Activated CD8-positive, alpha-beta memory T cell treated with anti-CD3 and anti-CD28 coated beads, Interleukin-2, amount 50 U/mL, for 24 hours (primary cell): ENCODE measurements around the gene NEK6.

Source experiments
- DNase-seq: peaks from one replicate; pipeline ENCODE4 v3.0.0-alpha.2; 2020; ENCODE audit errors: extremely low read depth

The NEK6 gene

DNA sequence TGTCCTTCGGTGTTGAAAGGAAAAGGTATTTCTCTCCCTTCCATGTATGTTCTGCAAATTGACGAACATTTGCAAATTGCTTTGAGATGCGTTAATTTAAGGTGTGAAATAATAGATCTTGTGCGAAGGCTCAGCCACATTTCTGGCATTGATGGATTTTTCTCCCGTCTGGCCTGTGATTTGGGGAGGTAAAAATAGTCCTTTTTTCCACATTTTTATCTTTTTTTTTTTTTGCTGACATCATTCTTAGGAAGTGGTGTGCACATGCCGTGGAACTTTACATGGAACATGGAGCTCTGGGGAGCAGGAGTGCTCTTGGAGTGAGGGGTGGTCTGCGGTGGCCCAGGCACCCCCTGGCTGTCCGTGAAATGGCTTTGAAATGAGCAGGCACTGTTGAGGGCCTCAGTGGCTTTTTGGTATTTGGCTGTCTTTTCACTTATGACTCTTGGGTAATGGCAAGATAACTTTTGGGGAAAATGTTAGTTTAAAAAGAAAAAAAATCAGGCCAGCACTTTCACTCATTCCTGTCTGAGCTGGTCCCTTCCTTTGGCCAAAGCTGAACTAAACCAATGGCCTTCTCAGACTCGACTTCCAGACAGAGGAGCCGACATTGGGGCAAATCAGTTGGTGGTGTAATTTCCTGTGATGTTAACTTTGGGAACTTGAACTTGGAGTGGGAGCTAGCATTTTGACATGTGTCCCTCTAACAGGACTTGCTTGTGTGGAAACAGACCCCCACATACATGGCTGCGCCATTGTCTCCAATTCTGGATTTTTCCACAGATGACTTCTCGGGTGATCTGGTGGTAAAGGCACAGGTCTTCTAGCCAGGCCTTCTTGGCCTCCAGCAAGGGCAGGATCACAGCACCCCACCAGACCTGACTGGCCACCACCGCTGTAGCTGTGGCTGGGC, 4.2 kb downstream of the NEK6 start:
- no peak for DNase-seq

DNA sequence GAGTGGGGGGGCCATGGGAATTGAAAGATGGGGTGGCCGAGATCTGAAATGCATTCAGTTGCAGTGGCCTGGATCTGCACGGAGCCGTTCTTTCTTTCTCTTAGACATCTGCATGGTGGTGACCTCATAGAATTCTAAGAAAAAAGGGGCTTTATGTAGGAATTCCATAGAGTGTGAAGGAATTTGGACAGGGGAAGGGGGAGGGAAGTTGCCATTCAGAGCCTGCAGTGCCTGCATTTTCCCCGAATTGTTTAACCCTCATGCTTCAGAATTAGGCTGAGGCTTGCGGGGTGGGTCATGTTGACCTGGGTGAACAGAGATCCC, 4.9 kb downstream of the NEK6 start:
- DNase-seq, result no peak

DNA sequence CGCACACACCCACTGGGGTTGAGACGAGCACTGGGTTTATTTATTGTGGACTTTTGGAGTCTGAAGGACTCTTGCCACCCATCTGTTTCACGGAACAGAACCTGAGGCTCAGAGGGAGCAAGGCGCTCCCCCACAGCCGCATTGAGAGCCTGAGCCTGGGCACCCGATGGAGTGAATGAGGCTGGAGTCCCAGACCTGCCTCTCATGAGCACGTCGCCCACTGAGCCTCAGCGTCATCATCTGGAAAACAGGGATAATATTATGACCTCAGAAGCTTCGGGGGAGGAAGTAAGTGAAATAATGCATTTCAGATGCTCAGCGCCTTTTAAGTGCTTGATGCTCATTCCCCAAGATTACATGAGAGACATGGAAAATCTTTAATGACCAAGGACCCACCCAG, 5.5 kb downstream of the NEK6 start:
- no peak for DNase-seq

DNA sequence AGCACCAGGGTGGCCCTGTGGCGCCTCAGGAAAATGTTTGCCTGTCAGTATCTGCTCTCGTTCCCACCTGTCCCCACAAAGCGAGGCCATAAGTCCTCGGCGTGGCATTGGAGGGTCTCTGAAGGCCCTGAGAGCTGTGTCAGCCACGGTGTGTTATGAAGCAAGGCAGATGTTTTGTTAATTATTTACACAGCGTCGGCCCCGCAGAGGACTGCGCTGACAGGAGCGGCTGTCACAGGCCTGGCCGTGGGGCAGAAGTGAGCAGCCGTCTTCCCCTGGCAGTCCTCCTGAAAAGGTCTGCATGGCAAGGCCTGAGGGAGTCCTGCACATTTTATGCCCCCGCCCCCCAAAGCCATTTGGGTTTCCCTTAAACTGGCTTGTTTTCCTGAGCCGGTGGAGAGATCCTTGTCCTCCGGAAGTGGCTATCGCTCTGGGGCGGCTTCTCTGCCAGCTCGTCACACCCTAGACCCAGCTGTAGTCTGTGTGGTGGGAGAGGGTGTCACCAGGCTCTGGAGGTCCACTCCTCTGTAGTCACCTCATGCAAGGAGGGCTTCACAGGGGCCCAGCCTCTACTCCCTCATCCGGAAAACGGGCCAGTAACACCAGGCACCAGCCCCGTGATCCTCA, 6.2 kb downstream of the NEK6 start:
- no peak for DNase-seq

DNA sequence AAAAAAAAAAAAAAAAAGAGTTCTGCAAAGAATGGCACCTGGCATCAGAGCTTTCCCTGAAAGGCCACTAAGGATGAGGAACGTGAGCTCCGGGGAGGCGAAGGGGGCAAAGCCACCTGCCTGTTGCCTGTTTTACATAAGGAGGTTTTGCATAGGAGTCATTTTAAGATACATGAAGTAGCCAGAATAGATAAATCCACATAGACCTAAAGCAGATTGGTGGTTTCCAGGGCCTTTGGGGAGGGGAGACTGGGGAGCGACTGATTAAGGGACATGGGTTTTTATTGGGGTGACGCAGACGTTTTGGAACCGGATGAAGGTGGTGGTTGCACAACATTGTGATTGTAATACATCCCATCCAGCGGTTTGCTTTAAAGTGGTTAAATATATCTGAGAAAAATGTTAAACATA, 7.1 kb downstream of the NEK6 start:
- no peak for DNase-seq

DNA sequence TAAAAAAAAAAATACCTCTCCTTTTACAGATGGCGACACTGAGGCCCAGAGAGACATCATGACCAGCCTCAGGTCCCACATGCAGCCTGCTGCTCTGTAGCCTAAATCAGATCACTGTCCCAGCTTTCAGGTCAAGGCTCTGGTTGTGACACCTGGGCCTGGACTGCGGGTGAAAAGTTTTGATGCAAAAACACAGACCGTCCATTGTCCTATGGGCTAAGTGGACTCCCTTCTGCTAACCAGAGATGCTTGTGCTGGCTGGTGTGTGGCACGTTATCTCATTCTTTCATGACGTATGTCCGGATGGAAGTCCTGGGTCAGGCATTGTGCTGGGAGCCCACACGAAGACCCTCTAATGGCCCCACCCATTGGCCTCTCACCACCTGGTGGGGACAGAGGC, 7.8 kb downstream of the NEK6 start:
- DNase-seq, result no peak

DNA sequence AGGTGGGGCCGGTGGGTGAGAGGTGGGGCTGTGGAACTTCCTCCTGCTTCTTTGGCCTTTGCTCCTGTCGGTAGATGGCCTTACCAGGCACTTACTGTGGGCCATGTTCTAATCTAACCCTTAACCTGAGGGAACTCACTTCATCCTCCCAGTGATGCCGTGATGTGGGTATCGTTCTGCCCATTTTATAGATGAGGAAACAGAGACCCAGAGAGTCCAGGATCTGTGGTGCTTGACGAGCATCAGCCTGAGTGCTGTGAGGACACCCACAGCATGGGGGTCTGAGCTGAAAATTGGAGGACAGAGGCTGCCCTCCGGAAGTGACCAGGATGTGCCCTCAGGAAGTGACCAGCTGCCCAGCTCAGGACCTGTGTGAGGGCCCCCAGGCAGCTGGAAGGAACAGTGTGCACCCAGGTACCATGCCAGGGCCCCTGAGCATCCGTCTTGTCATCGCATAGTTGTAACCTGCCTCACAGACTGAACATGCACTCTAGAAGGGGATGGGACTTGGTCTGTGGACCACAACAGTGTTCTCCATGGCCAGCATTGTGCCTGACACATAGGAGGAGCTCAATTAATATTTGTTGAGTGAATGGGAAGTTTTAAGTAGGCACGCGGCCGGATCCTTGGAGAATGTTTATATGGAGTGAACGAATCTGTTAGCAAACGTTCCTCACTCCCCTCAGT, 8.5 kb downstream of the NEK6 start:
- DNase-seq, result no peak

DNA sequence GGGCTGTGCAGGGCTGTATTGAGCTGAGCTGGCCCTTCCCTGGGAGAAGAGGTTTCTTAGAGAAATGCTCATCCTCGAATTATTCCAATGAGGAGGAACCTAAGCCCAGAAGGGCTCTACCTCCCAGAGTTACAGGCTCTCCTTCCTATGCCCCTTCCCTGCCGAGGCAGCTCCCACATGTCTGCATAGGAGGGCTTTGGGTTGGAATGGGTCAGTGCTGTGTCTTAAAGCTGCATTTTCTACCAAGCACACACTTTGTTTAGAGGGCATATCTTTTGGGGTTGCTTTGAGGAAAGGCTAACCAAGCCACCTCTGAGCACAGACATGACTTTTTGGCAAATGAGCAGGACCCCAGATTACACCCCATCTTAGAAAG, 9.1 kb downstream of the NEK6 start:
- no peak for DNase-seq

DNA sequence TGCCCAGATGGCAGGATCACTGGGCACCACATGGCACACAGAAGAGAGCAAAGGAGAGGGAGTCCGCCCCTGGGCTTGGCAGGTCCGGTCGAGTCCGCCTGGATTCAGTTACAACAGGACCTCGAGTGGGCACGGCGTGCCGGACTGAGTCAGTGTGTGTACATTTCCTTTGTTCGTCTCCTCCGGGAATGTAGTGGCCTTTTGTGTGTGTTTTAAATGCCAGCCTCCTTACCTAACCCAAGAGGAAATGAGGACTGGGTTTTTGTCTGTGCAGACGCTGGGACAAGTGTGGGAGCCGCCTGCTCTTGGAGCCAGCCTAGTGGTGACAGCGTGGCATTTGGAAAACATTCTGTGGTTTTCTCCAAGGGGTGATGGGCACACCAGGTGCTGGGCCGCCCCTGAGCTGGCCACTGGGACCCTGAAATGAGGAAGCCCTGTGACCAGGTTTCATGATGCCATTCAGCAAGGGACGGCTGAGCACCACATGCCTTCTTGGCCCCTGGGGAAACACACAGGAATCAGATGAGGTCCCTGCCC, 9.6 kb downstream of the NEK6 start:
- DNase-seq, result no peak

DNA sequence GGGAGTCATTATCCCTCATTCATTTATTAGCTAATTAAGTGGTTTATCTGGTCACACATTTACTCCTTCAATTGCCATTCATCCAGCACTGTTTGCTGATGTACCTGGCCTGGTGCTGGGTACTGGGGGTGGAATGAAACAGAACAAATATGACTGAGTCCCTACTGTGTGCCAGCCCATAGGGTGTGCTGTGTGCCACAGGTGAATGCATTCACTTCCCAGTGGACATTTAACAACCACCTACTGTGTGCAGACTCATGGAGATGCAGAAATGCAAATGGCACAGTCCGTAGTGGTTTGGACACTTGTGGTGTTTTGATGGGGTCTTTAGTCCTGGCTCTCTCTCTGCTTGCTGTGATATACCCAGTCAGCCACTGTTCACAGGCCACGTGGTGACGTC, 10.5 kb downstream of the NEK6 start:
- DNase-seq, result no peak

DNA sequence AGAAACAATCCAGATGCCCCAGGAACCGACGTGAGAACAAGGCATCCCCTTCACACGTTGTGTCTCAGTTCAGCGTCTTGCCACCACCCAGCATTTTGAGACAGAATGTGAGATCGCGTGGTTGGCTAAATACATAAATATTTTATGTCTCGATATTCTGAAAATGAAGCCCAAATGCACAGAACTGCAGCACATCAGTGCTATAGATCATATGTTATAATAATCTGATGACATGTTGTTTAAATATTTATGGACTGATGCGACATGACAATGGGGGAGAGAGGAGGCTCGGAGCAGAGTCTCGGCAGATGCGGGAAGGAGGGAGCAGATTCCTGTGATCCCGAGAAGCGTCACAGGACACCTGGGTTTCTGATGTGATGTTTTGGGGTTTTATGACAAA, 10.9 kb downstream of the NEK6 start:
- DNase-seq, result no peak

DNA sequence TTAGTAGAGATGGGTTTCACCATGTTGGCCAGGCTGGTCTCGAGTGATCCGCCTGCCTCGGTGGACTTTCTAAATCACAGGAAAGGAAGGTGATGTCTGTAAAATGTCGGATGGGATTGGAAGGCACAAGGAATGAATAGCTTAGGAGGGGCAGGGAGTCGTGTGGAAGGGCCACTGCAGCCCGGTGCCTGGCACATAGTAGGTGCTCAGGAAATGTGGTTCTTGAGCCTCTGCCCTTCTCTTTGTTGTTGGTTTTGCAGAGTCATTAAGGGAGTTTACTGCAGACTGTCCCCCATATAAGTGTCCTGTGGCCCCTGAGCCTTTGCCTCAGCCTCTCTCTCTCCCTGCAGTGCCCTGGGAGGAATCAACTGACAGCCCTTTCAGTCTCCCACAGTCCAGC, 11.8 kb downstream of the NEK6 start:
- no peak for DNase-seq

DNA sequence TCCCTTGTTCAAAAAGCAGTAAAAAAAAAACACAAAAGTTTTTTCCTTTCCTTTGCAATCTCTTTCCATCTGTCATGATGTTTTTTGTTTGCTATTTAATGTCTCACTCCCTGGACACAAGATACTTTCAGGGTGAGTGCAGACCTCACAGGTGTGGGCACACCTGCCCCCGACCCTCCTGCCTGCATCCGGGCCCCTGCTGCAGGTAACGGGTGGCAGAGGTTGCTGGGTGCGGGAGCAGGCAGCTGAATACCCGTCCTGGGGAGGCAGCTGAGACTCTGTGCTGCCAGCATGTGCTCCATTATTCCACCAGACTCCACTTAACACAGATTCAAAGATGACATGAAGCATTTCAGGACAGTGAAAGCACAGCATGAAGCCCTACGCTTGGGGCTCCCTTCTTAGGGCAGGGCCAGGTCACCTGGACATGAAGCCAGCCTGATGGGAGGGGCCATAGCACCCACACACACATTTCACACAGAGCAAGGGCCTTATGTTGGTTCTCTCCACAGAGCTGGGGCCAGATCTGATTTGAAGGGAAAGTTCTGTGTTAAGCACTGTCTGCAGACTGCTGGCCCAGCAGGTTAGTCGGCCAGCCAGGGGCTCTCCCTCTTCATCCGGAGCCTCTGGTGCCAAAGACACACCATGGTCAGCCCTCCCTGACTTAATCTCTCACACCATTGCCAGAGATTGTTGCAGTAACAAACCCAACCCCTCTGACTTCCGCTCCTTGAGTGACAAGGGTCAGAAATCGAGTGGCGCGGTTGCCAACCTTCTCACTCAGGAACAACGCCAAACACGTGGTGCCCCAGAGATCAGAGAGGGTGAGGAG, 13.0 kb downstream of the NEK6 start:
- DNase-seq, result no peak

DNA sequence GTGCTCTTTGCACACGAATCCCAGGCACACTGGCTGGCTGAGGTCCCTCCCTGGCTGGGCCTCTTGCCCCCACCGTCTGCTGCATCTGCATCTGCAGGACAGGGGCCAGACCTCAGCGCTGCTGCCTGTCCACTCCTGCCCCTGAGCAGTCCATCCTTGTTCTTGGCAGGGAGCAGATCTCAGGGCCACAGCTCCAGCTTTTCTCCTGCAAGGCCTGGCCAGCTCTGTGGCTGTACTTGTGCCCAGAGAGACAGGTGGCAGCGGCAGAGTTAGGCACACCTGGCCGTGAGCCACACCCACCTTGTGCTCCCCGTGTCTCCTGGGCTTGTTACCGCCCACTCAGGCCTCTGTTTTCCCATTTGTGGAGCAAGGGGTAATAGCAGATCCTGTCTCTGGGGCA, 13.9 kb downstream of the NEK6 start:
- DNase-seq, result no peak

DNA sequence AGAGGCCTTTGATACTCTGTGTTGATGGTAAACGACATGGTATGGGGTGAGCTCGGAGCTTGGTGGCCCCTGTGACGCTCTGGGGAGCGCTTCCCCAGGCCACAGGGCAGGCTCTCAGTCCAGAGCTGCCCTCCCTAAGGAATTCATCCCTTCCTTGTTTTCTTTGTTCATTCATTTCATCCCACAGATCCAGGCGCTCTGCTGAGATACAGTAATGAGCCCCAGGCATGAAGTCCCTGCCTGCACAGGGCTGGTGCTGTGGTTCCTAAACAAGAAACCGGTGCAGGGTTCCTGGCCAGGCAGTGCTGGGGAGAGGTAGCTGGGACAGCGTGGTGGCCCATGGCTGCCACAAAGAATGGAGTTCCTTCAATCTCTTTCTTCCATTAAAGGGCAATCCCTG, 14.4 kb downstream of the NEK6 start:
- no peak for DNase-seq

DNA sequence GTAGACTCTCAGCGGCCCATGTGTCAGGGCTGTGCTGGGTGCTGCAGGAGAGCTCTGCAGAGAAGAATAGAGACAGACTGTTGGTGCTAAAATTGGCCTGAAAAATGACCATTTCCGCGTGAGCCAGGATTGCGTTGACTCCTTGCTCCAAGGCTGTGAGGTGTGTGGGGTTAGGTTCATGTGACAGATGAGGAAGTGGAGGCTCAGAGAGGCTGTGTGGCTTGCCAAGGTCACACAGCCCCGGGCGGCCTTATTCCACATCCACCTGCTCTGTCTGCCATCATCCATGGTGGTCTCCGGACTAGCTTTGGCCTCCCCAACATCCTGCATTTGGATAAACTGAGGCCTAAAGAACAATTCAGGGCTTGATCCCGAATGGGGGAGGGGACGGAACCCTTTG, 15.2 kb downstream of the NEK6 start:
- no peak for DNase-seq

DNA sequence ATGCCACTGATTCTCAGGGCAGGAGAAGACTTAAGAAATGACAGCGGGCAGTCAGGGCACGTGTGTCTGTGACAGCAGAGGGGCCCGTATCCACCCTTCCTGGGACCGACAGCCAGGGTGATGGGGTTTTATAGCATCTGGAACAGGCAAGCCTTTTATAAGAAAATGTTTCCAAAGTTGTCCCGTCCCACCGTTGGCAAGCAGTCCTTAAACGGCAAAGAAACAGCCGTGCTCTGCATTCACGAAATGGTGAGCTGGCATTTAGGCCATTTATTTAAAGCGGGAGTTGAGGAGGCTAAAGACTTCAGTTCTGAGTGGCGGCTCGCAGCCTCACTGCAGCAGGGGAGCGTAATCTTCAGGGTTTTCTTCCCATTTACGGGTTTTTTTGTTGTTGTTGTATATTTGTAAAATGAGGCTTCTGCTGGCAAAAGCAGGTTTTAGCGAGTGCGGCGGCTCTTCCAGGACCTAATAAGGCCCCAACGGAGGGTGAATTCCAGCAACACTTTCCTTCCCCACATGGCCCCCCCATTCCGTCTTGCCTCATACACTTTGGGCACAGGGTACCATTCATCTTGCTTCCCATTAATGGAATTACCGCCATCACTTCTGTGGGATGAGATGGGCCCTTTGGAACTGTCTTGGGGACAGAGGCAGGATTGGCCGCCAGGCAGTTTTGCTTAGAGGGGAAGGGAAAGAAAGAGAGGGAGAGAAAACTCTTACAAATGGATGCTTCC, 15.8 kb downstream of the NEK6 start:
- no peak for DNase-seq

DNA sequence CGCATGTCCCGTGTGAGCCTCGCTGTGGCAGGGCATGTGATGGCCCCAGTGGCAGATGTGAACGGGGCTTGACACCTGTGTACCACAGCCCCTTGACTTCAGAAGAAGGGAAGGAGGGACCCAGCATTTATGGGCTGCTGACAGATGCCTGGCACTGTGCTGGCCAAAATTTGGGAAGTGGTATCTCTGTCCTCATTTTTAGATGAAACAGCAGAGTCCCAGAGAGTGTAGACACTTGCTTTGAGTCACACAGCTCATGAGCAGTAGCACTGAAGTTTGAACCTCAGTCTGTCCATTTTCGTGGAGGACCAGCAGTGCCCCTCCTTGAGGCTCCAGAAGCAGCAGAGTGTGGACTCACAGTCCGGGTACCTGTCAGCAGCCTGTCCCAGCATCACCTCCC, 16.5 kb downstream of the NEK6 start:
- no peak for DNase-seq

DNA sequence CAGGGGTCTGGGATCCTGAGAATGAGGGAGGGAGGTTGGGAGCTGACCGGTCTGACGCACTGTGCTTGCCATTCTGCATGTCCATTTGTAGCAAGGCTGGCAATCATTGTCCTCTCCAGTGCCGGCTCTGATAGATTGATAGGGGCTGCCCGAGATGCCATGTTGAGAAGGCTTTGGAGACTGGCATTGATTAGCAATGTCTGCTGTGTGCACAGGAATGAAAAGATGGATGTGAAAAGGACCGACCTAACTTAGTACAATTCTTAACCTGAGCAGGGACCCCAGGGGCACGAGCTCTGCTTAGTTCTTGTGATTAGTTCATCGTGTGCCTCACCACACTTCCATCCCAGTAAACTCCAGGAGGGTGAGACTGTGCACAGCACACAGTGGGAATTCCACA, 17.0 kb downstream of the NEK6 start:
- DNase-seq, result no peak

DNA sequence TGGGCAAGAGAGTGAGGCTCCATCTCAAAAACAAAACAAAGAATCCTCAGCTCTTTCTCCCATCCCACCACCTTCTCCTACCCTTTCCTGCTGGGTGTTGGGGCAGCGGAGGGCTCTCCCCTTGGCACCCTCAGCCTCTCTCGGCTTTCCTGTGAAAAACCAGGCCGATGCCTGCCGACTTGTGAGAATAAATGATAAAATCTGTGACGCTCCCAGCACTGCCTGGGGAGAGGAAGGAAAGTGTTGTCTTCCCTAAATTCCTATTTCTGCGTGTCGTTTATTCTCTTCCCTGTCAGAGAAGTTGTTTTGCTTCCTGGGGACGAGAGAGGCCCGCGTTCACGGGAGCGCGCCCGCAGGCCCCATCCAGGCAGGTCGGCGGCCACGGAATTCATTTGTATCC, 19.7 kb downstream of the NEK6 start:
- DNase-seq, result no peak

DNA sequence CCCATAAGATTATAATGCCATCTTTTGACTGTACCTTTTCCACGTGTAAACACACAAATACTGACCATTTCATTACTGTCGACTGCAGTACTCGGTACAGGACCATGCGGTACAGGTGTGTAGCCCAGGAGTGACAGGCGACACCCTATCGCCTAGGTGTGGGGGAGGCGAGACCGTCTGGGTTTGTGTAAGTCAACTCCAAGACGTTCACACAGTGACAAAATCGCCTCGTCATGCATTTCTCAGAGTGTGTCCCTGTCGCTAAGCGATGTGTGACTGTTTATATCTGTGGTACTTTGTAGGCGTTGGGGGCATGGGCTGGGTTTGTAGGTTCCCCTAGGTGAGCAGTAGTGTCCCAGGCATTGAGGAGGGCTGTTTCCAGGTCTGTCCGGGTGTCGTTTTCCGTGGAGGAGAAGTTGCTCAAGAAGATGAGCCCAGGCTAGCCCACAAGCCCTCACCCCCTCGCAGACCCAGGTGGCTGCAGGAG, 20.3 kb downstream of the NEK6 start:
- DNase-seq, result no peak
